H54 (cell line): ENCODE data around the gene MYL7.

Experiments used
- DNase-seq: peaks from one replicate; pipeline ENCODE4 v3.0.0; 2011; ENCODE audit warnings: low spot score, mixed read lengths; ENCODE audit not compliant: insufficient read length
- FAIRE-seq: peaks from 3 replicates; lab custom pipeline; 2011; peaks lifted over from hg19 to GRCh38; lab: Jason Lieb, UNC
- POLR2A ChIP-seq: IDR thresholded peaks from 2 replicates; pipeline ENCODE4 v1.6.1; 2011; ENCODE audit warnings: low read depth, mild to moderate bottlenecking, low read length

The MYL7 gene

GRCh38 chr7:44094365-44094764 lies 46.8 kb downstream of the MYL7 start:
- TF ChIP-seq POLR2A, result no peak
- DNase-seq, result no peak
- no peak for FAIRE-seq

- TF ChIP-seq POLR2A, result no peak
- DNase-seq (no peak), FAIRE-seq (no peak)
Observed at GRCh38 chr7:44093102-44093641, 48.0 kb downstream of the MYL7 start.
